Measurements from ENCODE around the gene RIMBP2.
"Not testable (repeated sequence)": the region's sequence is repeated elsewhere in the genome, so short reads cannot be mapped to it uniquely, and the experiment has no call there.

Gene RIMBP2

GRCh38 chr12:130705178-130705822 lies 10.8 kb downstream of the RIMBP2 start:
- DNase-seq: no peak

GRCh38 chr12:130704606-130705005 lies 11.5 kb downstream of the RIMBP2 start:
- DNase-seq: no peak

- no peak for DNase-seq
Observed at GRCh38 chr12:130703733-130704375, 12.2 kb downstream of the RIMBP2 start.

GRCh38 chr12:130702966-130703732 lies 12.9 kb downstream of the RIMBP2 start:
- no peak for DNase-seq

GRCh38 chr12:130701402-130701744 lies 14.7 kb downstream of the RIMBP2 start:
- DNase-seq: no peak

GRCh38 chr12:130700492-130701401 lies 15.4 kb downstream of the RIMBP2 start:
- DNase-seq: no peak

GRCh38 chr12:130698106-130698505 lies 18.0 kb downstream of the RIMBP2 start:
- DNase-seq: no peak

GRCh38 chr12:130696379-130697100 lies 19.6 kb downstream of the RIMBP2 start:
- DNase-seq: no peak

GRCh38 chr12:130695061-130695460 lies 21.0 kb downstream of the RIMBP2 start:
- DNase-seq: no peak

GRCh38 chr12:130689408-130690405 lies 26.4 kb downstream of the RIMBP2 start:
- DNase-seq: no peak

- DNase-seq: not testable (repeated sequence)
Observed at GRCh38 chr12:130688999-130689398, 27.1 kb downstream of the RIMBP2 start.

GRCh38 chr12:130687796-130688778 lies 28.0 kb downstream of the RIMBP2 start:
- DNase-seq: no peak

- DNase-seq: no peak
Observed at GRCh38 chr12:130687190-130687589, 28.9 kb downstream of the RIMBP2 start.

GRCh38 chr12:130686511-130686991 lies 29.5 kb downstream of the RIMBP2 start:
- DNase-seq: no peak

GRCh38 chr12:130685850-130686249 lies 30.2 kb downstream of the RIMBP2 start:
- DNase-seq: no peak

GRCh38 chr12:130685250-130685787 lies 30.8 kb downstream of the RIMBP2 start:
- no peak for DNase-seq

GRCh38 chr12:130683811-130684210 lies 32.3 kb downstream of the RIMBP2 start:
- DNase-seq: no peak

GRCh38 chr12:130683080-130683479 lies 33.0 kb downstream of the RIMBP2 start:
- no peak for DNase-seq

- DNase-seq: no peak
Observed at GRCh38 chr12:130680451-130680990, 35.6 kb downstream of the RIMBP2 start.

All from activated CD4-positive, alpha-beta T cell treated with anti-CD3 and anti-CD28 coated beads, Interleukin-2, amount 50 U/mL, for 1 hour (primary cell).